Mesenchymal stem cell (in vitro differentiated cells and primary cell): ENCODE results near the gene GATAD2B.

Source experiments
- DNase-seq: peaks from one replicate; pipeline ENCODE4 v3.0.0-alpha.2; 2013
- H2AFZ ChIP-seq: one replicate; pipeline ENCODE4 v1.6.1; 2013; ENCODE audit warnings: low read depth, mild to moderate bottlenecking, control low read depth, inconsistent platforms, low read length, moderate library complexity
- H2AK5ac ChIP-seq: 2 replicates; pipeline ENCODE4 v1.6.1; 2013; ENCODE audit warnings: low read length, moderate library complexity, mild to moderate bottlenecking, inconsistent platforms; ENCODE audit not compliant: severe bottlenecking
- H2BK120ac ChIP-seq: one replicate; pipeline ENCODE4 v1.6.1; 2013; ENCODE audit warnings: low read depth, mild to moderate bottlenecking, inconsistent platforms, low read length, moderate library complexity
- H2BK12ac ChIP-seq, 2 experiments: one replicate each; pipeline ENCODE4 v1.6.1; 2013; ENCODE audit warnings: inconsistent platforms in 2 of 2, low read length in 2 of 2, mild to moderate bottlenecking in 2 of 2, moderate library complexity in 2 of 2, control low read depth in 1 of 2
- H2BK15ac ChIP-seq: one replicate; pipeline ENCODE4 v1.6.1; 2013; ENCODE audit warnings: mild to moderate bottlenecking, low read depth, inconsistent platforms; ENCODE audit not compliant: poor library complexity, severe bottlenecking
- H2BK5ac ChIP-seq: 2 replicates; pipeline ENCODE4 v1.6.1; 2013; ENCODE audit warnings: low read depth, mild to moderate bottlenecking, low read length, control low read depth, inconsistent platforms; ENCODE audit not compliant: poor library complexity, severe bottlenecking
- H3K14ac ChIP-seq, 2 experiments: one replicate each; pipeline ENCODE4 v1.6.1; 2013; ENCODE audit warnings: inconsistent platforms in 2 of 2, low read length in 2 of 2, control low read depth in 1 of 2, mild to moderate bottlenecking in 1 of 2, moderate library complexity in 1 of 2
- H3K18ac ChIP-seq, 2 experiments: one replicate each; pipeline ENCODE4 v1.6.1; 2013; ENCODE audit warnings: inconsistent platforms in 2 of 2, low read length in 2 of 2, control low read depth in 1 of 2, low read depth in 1 of 2, mild to moderate bottlenecking in 1 of 2
- H3K23ac ChIP-seq, 2 experiments: one replicate each; pipeline ENCODE4 v1.6.1; 2013; ENCODE audit warnings: inconsistent platforms in 2 of 2, low read length in 2 of 2, mild to moderate bottlenecking in 2 of 2, moderate library complexity in 2 of 2, control low read depth in 1 of 2
- H3K27ac ChIP-seq: 2 replicates; pipeline ENCODE4 v1.5.1; 2013; ENCODE audit warnings: mild to moderate bottlenecking, moderate library complexity, low read length, control low read depth, inconsistent platforms; ENCODE audit not compliant: poor library complexity, severe bottlenecking
- H3K27me3 ChIP-seq, 2 experiments: 2 replicates each; pipeline versions ENCODE4 v1.6.1 to v1.7.0; 2013; ENCODE audit warnings: low read length in 2 of 2, mild to moderate bottlenecking in 2 of 2, moderate library complexity in 2 of 2, control low read depth in 1 of 2, inconsistent platforms in 1 of 2; ENCODE audit not compliant: control insufficient read depth in 1 of 2, insufficient read depth in 1 of 2
- H3K36me3 ChIP-seq, 2 experiments: 2 replicates each; pipeline versions ENCODE4 v1.6.1 to v1.7.0; 2013; ENCODE audit warnings: low read length in 2 of 2, control low read depth in 1 of 2, inconsistent platforms in 1 of 2, low read depth in 1 of 2, mild to moderate bottlenecking in 1 of 2; ENCODE audit not compliant: insufficient read depth in 2 of 2, control insufficient read depth in 1 of 2
- H3K4ac ChIP-seq, 2 experiments: one replicate each; pipeline ENCODE4 v1.6.1; 2013; ENCODE audit warnings: inconsistent platforms in 2 of 2, low read length in 2 of 2, mild to moderate bottlenecking in 2 of 2, moderate library complexity in 2 of 2, control low read depth in 1 of 2, low read depth in 1 of 2
- H3K4me1 ChIP-seq: 2 replicates; pipeline ENCODE4 v1.6.1; 2013; ENCODE audit warnings: low read depth, low read length, control low read depth; ENCODE audit not compliant: control insufficient read depth, insufficient read depth
- H3K4me2 ChIP-seq: 2 replicates; pipeline ENCODE4 v1.6.1; 2013; ENCODE audit warnings: low read length, mild to moderate bottlenecking, inconsistent platforms; ENCODE audit not compliant: poor library complexity, severe bottlenecking
- H3K4me3 ChIP-seq, 2 experiments: 2 replicates each; pipeline versions ENCODE4 v1.5.1 to v1.7.0; 2013; ENCODE audit warnings: low read length in 2 of 2, mild to moderate bottlenecking in 2 of 2, control low read depth in 1 of 2, low read depth in 1 of 2; ENCODE audit not compliant: insufficient read depth in 1 of 2
- H3K79me1 ChIP-seq: replicated peaks from 2 replicates; pipeline ENCODE4 v1.6.1; 2013; ENCODE audit warnings: mild to moderate bottlenecking, control low read depth, low read length, inconsistent platforms; ENCODE audit not compliant: poor library complexity, severe bottlenecking
- H3K9ac ChIP-seq: 2 replicates; pipeline ENCODE4 v1.7.0; 2013; ENCODE audit warnings: mild to moderate bottlenecking, low read length, moderate library complexity
- H3K9me3 ChIP-seq: 2 replicates; pipeline ENCODE4 v1.7.0; 2013; ENCODE audit warnings: mild to moderate bottlenecking, low read length; ENCODE audit not compliant: control insufficient read depth
- H4K8ac ChIP-seq: one replicate; pipeline ENCODE4 v1.6.1; 2013; ENCODE audit warnings: inconsistent platforms, mild to moderate bottlenecking, low read length, moderate library complexity
- H4K91ac ChIP-seq: one replicate; pipeline ENCODE4 v1.6.1; 2013; ENCODE audit warnings: mild to moderate bottlenecking, low read length, inconsistent platforms
- WGBS: methylation state at CpG from one replicate; pipeline ENCODE4 v1.1.7; 2013; ENCODE audit warnings: mixed read lengths; 5-methylcytosine and 5-hydroxymethylcytosine counted together

The GATAD2B gene

GRCh38 chr1:153833171-153833570 lies 89.6 kb downstream of the GATAD2B start:
- Histone ChIP-seq H3K4me3 (no peak overlapping the region), H4K8ac (no peak overlapping the region), H3K14ac (no peak overlapping the region), H3K4me2 (no peak overlapping the region), H2BK12ac (no peak overlapping the region), H2BK5ac (no peak overlapping the region), H3K36me3 (peaks cover 3 to 5% of the 10 kb centered on the region in 2 experiments), H2BK15ac (no peak overlapping the region), H3K18ac (no peak overlapping the region), H3K9ac (no peak overlapping the region), H2AFZ (no peak overlapping the region), H3K4ac (no peak overlapping the region), H3K9me3 (no peaks in the 10 kb centered on the region), H4K91ac (no peak overlapping the region), H3K79me1 (peaks cover 29% of the 10 kb centered on the region), H3K23ac (no peak overlapping the region), H3K27me3 (no peaks in the 10 kb centered on the region), H3K4me1 (no peaks in the 10 kb centered on the region), H2AK5ac (no peak overlapping the region), H2BK120ac (no peak overlapping the region), H3K27ac (no peak overlapping the region)
- 100% methylated on average over 3 of the region's 3 CpGs for WGBS
- DNase-seq = no peak

- no peak overlapping the region for H3K23ac ChIP-seq
- no peak overlapping the region for H3K18ac ChIP-seq
Observed at GRCh38 chr1:153832293-153832692, 90.5 kb downstream of the GATAD2B start.

GRCh38 chr1:153831026-153831425 lies 91.7 kb downstream of the GATAD2B start:
- Histone ChIP-seq H2AK5ac (no peak overlapping the region), H3K9ac (no peak overlapping the region), H2BK5ac (no peak overlapping the region), H3K18ac (no peak overlapping the region), H2AFZ (no peak overlapping the region), H3K9me3 (no peaks in the 10 kb centered on the region), H3K4ac (no peak overlapping the region), H2BK15ac (no peak overlapping the region), H3K23ac (no peak overlapping the region), H3K27me3 (no peaks in the 10 kb centered on the region), H2BK12ac (no peak overlapping the region), H3K36me3 (peaks cover 17 to 24% of the 10 kb centered on the region in 2 experiments), H3K79me1 (peaks cover 35% of the 10 kb centered on the region), H3K4me3 (no peak overlapping the region), H3K4me1 (no peaks in the 10 kb centered on the region), H2BK120ac (no peak overlapping the region), H4K8ac (no peak overlapping the region), H3K14ac (no peak overlapping the region), H4K91ac (no peak overlapping the region), H3K4me2 (no peak overlapping the region), H3K27ac (no peak overlapping the region)
- no peak for DNase-seq
- WGBS = 100% methylated on average over 1 of the region's 2 CpGs

More at GRCh38 chr1:153832293-153832692, 90.5 kb downstream of the GATAD2B start:
- Histone ChIP-seq H3K79me1 (peaks cover 33% of the 10 kb centered on the region), H2BK12ac (no peak overlapping the region), H2AFZ (no peak overlapping the region), H3K4me1 (no peaks in the 10 kb centered on the region), H4K8ac (no peak overlapping the region), H4K91ac (no peak overlapping the region), H3K4me2 (no peak overlapping the region), H3K4ac (no peak overlapping the region), H3K9ac (no peak overlapping the region), H2BK120ac (no peak overlapping the region), H3K4me3 (no peak overlapping the region), H3K27ac (no peak overlapping the region), H3K14ac (no peak overlapping the region), H2AK5ac (no peak overlapping the region), H3K9me3 (no peaks in the 10 kb centered on the region), H2BK15ac (no peak overlapping the region), H2BK5ac (no peak overlapping the region), H3K27me3 (no peaks in the 10 kb centered on the region), H3K36me3 (peaks cover 7 to 14% of the 10 kb centered on the region in 2 experiments)
- WGBS = 90% methylated on average over 2 of the region's 3 CpGs
- no peak for DNase-seq

- Histone ChIP-seq H2AFZ (no peak overlapping the region), H3K27me3 (no peaks in the 10 kb centered on the region), H3K4me3 (no peak overlapping the region), H3K23ac (no peak overlapping the region), H3K9me3 (no peaks in the 10 kb centered on the region), H4K8ac (no peak overlapping the region), H2BK12ac (no peak overlapping the region), H2BK15ac (no peak overlapping the region), H2BK120ac (no peak overlapping the region), H3K18ac (no peak overlapping the region), H3K9ac (no peak overlapping the region), H3K4me2 (no peak overlapping the region), H2AK5ac (no peak overlapping the region), H3K27ac (no peak overlapping the region), H4K91ac (no peak overlapping the region), H3K14ac (no peak overlapping the region), H3K79me1 (peaks cover 21% of the 10 kb centered on the region), H3K4ac (no peak overlapping the region), H2BK5ac (no peak overlapping the region), H3K4me1 (peaks cover 3% of the 10 kb centered on the region), H3K36me3 (peaks cover 18 to 35% of the 10 kb centered on the region in 2 experiments)
- 100% methylated on average over 2 of the region's 6 CpGs for WGBS
- no peak for DNase-seq
Observed at GRCh38 chr1:153827168-153827964, 95.4 kb downstream of the GATAD2B start.
